ENCODE measurements around the gene VKORC1.
A peak's percentile ranks its signal among the peaks of the same experiment; 100 is the strongest.

The VKORC1 gene

DNA sequence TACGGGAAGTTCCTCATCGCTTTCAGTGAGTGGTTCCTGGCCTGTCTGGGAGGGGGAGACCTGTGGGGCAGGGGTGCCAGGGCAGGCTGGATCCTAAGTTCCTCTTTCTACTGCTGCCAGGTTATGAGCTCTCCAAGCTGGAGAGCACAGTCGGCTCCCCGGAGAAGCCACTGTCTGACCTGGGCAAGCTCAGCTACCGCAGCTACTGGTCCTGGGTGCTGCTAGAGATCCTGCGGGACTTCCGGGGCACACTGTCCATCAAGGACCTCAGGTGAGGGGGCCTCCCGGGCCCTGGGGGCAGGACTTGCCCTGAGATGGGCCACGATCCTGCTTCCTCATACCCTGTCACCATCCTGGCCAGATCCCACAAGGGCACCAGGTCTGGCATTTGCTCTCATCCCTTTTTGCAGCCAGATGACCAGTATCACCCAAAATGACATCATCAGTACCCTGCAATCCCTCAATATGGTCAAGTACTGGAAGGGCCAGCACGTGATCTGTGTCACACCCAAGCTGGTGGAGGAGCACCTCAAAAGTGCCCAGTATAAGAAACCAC lies 35.8 kb upstream of the VKORC1 start:
- no peak for DNase-seq (ENCODE audit: low spot score)

GRCh38 chr16:31129568-31130335 lies 35.2 kb upstream of the VKORC1 start:
- no peak for DNase-seq (ENCODE audit: low spot score)

DNA sequence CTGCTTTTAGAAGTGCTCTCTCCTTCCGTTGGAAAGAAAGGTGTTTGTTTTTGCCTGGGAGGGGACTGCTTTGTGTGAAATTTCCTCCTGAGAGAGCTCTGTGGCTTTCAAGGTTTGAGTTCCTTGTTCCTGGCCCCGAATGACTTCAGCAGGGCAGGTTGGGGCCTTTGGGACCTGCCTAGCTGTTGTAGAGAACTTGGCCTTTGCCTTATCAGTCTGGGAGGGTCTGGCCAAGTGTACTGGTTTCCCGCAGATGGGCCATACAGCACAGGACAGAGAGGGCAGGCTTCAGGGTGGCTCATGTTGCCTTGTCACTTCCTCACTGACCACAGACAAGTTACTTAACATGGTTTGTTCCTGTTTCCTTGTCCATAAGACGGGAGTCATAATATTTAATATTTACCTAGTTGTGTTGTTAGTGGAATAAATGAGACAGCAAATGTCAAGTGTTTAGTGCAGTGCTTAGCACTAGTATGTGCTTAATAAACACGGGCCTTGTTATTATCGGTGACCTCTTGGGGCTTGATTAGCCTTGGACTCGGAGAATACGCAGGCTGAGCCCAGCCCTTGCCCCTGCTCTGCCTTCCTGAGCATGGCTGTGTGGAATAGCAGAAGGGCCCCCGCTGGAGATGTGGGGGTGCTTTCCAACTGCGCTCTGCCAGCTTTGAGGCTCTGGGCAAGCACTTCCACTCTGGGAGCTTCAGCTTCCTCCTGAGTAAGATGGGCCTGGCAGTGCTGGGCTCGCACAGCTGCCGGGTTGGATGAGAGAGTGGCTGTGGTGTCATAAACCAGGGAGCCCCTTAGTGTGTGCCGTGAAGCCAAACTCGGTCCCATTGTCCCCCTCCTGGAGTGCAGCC lies 34.3 kb upstream of the VKORC1 start:
- DNase-seq (ENCODE audit: low spot score), result peak; percentile 34

DNA sequence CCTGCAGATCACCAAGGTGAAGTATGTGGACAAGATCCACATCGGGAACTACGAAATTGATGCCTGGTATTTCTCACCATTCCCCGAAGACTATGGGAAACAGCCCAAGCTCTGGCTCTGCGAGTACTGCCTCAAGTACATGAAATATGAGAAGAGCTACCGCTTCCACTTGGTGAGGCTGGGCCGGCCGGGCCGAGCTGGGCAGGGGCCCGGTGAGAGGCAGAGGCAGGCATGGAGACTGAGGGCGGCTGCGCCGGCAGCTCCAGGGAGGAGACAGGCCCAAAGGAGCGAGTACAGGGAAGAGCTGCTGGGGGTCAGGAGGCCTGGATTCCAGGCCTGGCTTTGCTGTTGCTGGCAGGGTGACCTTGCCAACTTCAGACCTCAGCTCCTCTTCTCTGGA lies 32.6 kb upstream of the VKORC1 start:
- no peak for DNase-seq (ENCODE audit: low spot score)

DNA sequence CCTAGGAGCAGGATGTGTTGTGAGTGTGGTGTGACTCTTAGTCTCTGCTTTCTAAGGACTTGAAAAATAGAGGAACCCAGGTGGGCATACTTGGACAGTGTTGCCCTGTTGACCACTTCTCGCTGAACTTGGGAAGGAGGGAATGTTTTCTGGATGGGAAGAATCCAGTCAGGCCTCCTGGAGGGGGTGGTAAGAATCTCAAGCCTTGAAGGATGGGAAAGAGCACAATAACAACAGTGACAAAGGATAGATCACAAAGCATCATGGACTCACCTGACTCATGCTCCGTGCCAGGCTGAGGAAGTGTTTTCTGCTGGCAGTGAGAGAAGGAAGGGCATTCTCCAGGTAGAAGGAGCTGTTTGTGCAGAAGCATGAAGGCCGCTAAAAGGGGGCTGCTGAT lies 31.2 kb upstream of the VKORC1 start:
- DNase-seq (ENCODE audit: low spot score), result no peak

- DNase-seq (ENCODE audit: low spot score), result no peak
Measured at GRCh38 chr16:31120129-31120528, 25.5 kb upstream of the VKORC1 start.

DNA sequence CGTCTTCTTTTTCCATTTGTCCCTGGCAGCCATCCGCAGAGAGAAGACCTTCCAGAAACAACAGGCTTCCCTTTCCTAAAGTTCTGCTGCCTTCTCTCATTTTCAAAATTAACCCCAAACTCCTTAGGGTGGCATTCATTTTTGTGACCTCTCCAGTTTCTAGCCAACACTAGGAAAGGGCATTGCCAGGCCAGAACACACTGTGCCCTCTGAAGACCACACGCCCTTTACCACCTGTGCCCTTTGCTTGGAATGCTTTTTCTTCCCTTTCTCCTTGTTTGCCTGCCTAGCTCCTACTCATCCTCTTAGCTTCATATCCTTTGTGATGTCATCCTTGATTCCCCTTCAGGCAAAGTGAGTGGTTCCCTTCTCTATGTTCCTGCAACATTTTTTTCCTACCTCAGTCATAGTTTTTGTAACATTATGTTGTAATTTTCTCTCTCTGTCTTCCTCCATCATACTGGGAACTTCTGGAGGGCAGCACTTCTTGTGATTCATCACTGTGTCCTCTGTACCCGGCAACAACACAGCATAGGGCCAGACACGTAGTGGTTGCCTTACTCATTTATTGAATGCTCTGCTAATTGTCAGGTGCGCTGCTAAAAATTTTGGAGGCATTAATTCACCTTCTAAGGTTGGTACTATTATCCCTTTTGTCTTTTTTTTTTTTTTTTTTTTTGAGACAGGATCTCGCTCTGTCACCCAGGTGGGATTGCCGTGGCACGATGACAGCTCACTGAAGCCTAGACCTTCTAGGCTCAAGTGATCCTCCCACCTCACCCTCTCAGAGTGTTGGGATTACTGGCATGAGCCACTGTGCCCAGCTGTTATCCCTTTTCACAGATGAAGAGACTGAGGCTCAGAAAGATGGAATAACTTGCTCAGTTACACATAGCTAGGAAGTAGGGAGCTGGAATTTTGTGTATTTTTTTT lies 23.9 kb upstream of the VKORC1 start:
- DNase-seq (ENCODE audit: low spot score), result no peak

- DNase-seq (ENCODE audit: low spot score), result peak; percentile 99
Measured at GRCh38 chr16:31117384-31118222, 23.0 kb upstream of the VKORC1 start, which contains the start of gene KAT8. TSS of gene KAT8 (plus strand) at chr16:31117664. CDS start at chr16:31117682, 18 bp downstream.

DNA sequence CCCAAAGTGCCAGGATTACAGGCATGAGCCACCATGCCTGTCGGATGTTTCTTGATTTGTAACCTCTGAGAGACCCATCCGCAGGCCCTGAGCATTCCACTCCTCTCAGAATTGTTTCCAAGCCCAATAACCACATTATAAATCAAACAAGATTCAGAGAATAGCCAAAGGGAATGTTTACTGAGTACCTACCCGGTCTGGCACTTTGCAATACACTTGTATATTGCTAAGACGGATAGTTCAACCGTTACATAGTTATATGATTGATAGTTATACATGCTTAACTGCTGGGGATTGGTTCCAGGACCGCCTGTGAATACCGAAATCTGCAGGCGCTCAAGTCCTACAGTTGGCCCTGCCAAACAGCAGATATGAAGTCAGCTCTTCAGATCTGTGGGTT lies 19.9 kb upstream of the VKORC1 start:
- no peak for DNase-seq (ENCODE audit: low spot score)

DNA sequence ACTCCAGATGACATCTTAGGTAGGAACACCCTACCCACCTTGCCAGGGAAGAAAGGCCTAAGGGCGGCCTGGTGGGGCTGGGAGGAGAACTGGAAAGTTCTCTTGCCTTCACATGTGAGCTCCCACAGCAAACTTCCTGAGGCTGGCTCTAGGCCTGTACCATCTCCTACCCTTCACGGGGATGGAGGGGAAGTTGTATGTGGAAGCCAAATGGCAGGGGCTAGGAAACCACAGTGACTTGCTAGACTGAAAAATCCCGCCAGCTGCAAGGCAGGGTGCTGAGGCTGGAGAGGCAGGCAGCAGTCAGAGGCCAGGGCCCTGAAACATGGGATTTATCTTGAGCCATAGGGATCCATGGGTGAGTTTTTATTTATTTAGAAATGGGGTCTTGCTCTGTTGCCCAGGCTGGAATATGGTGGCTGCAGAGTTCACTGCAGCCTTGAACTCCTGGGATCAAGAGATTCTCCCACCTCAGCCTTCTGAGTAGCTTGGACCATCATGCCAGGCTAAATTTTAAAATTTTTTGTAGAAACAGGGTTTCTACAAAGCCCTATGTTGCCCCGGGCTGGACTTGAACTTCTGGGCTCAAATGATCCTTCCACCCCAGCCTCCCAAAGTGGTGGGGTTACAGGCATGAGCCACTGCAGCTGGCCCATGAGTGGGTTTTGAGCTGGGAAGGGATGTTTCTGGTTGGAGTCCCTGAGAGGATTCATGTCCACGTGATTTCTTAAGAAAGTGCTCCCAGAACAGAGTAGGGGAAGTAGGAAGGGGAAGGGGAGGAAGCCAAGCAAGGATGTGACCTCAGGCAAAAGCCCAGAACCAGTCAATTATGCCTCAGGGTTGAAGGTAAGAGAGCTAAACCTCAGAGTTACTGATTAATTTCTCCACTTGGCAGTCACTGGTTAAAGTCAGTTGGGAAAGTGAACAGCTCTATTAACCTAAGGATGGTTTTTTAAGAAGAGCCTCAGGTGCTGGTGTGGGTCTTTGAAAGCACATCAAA lies 18.8 kb upstream of the VKORC1 start:
- DNase-seq (ENCODE audit: low spot score), result no peak

DNA sequence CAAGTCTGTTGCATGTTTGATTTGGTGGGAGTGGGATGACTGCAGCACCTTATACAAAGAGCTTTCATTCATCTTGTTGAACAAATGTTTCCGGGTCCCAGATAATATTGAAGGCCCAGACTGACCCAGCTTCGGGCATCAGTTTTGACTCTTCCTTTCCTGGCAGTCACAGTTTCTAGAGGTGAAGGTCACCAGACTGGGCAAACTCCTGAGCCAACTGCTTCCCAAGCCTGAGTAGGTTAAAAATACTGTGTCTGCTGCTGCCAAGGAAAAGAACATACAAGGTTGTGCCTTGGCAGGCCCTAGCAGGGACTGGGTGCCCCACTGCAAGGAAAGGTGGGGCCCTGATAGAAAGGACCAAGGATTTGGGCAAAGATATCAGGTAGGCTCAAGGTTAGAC lies 18.1 kb upstream of the VKORC1 start:
- no peak for DNase-seq (ENCODE audit: low spot score)

- no peak for DNase-seq (ENCODE audit: low spot score)
Measured at GRCh38 chr16:31111881-31112466, 17.4 kb upstream of the VKORC1 start.

DNA sequence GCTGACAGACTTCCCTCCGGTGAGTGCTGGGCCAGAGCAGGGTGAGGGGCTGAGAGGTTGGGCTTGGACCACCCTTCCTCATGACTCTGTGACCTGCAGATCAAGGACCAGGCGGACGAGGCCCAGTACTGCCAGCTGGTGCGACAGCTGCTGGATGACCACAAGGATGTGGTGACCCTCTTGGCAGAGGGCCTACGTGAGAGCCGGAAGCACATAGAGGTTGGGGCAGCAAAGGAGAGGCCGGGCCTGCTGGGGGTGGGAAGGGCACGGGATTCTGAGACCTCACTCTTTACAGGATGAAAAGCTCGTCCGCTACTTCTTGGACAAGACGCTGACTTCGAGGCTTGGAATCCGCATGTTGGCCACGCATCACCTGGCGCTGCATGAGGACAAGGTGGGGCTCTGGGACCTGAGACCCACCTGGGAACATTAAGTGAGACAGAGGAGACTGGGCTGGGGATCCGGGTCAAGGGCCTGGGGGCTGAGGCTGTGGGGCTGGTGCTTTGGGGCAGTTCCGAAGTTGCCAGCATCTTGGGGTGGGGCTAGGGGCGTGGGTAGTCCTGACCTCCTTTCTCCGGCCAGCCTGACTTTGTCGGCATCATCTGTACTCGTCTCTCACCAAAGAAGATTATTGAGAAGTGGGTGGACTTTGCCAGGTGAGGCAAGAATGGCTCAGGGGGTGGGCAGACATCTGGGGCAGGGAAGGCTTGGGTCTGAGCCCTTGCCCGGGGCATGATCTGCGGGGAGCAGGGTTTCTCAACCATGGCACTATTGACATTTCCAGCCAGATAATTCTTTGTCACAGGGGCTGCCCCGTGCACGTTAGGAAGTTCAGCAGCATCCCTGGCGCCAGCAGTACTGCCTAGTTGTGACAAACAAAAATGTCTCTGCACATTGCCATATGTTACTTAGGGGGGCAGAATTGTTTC lies 15.8 kb upstream of the VKORC1 start:
- no peak for DNase-seq (ENCODE audit: low spot score)

DNA sequence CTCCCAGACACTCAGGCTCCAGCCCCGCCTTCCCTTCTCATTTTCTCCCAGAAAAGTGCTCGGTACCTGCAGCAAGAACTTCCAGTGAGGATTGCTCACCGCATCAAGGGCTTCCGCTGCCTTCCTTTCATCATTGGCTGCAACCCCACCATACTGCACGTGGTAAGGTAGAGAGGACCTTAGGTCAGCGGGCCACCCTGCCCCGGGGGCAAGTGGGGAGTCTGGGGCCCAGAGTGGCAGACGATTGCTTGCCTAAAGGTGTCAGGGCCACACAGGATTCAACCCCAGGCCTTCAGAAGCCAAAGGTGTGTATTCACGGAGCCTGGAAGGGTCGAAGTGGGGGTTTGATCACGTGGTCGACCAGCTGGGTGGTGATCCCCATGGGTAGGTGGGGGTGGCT lies 15.0 kb upstream of the VKORC1 start:
- no peak for DNase-seq (ENCODE audit: low spot score)

DNA sequence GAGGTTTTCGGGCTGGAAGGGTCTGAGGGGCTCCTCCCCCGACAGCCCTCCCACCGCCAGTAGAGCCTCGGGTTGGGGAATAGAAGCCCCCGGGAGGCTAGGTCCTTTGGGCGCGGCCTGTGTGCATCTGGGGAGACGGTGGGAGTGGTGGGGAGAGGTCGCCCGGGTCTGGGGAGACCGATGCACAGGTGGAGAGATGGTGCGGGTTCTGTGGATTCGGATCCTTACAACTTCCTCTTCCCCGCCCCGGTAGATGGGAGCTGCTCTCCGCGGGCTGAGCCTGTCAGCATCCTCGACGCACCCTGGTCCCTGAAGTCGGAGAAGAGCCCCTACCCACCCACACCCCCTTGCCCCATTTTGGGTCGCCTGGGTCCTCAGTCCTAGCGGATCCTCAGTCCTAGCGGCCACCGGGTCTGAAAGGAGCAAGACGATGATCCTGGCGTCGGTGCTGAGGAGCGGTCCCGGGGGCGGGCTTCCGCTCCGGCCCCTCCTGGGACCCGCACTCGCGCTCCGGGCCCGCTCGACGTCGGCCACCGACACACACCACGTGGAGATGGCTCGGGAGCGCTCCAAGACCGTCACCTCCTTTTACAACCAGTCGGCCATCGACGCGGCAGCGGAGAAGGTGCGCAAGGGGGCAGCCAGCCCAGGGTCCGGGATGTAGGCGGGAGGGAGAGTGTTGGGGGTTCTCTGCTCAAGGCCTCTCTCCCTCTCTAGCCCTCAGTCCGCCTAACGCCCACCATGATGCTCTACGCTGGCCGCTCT lies 14.4 kb upstream of the VKORC1 start:
- DNase-seq (ENCODE audit: low spot score), result no peak

DNA sequence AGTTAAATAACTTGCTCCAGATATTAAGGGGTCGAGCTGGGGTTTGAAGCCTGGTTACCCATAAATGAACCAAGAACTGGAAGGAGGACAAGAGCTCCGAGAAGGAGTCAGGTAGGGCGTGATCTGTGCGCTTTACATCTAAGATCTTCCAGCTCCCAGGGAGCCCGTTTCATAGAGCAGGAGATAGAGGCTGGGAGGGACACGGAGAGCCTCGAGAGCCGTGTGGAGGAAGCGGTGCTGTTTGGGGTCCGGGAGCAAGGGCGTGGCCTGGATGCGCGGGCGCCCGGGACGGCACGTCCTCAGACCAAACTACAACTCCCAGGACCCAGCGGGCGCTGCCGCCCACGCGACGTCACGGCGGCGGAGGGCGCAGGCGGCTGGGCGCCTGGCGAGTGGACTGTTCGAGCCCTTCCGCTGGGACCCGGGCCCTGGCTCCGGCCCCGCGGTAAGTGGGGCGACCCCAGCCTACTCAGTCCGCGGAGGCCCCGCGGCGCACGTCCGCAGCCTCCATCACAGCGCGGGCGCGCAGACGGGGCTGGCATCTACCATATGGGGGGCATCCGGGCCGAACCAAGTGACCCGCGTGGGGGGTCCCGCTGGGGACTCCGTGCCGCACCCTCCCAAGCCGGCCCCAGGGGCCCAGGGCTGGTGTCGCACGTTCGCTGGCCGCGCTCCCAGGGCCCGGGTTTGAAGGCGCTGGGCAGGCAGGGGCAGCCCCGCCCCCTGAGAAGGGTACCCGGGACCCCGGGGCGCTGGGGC lies 13.6 kb upstream of the VKORC1 start, which contains the start of gene BCKDK:
Gene BCKDK, plus strand, starts transcription at position 352 of the 759 bp plus-strand sequence. CDS start 838 bp downstream, outside the sequence.
- peak; percentile 72 for DNase-seq (ENCODE audit: low spot score)

Measured in hematopoietic multipotent progenitor cell treated with erythropoietin and hydrocortisone succinate and interleukin-3 and kit ligand, for 15 days (in vitro differentiated cells).